ENCODE data around the gene ADAMTS13. TPM values are rescaled to one million over a fixed set of nuclear protein-coding genes. Genes with fewer than 3 reads are reported as not detected.
"Not testable (repeated sequence)": the region's sequence is repeated elsewhere in the genome, so short reads cannot be mapped to it uniquely, and the experiment has no call there.

ADAMTS13 gene
- polyA plus RNA-seq, 5 donors: 5.3 to 10.3 (median 8.5) TPM

DNA sequence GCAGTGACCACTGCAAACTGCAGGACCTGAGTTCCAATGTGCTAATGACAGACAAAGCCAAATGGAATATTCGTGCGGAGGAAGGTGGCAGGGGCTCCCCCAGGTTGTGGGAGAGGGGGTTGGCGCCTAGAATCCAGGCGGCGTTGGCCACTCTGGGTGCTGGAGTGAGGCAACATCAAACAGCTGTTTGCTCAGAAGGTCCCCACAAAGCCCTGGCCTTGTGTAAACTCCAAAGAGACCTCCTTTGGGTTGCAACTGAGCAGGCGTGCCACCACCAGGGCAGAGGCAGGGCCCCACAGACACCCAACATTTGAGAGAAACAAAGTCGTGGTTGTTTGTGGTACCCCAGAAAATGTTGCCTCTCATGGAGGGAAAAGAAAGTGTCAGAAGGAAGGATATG lies 31.5 kb upstream of the ADAMTS13 start:
- no peak for DNase-seq

DNA sequence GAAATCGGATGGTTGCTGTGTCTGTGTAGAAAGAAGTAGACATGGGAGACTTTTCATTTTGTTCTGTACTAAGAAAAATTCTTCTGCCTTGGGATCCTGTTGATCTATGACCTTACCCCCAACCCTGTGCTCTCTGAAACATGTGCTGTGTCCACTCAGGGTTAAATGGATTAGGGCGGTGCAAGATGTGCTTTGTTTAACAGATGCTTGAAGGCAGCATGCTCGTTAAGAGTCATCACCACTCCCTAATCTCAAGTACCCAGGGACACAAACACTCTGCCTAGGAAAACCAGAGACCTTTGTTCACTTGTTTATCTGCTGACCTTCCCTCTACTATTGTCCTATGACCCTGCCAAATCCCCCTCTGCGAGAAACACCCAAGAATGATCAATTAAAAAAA lies 30.7 kb upstream of the ADAMTS13 start:
- DNase-seq: not testable (repeated sequence)

DNA sequence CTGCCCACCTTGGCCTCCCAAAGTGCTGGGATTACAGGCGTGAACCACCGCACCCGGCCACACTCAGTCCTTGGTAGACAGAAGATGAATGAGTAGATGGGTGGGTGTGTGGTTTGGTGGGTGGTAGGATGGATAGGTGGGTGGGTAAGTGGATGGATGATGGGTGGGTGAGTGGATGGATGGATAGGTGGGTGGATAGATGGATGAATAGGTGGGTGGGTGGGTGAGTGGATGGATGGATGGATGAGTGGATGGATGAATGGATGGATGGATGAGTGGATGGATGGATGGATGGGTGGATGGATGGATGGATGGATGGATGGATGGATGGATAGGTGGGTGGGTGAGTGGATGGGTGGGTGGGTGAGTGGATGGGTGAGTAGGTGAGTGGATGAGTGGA lies 29.9 kb upstream of the ADAMTS13 start:
- not testable (repeated sequence) for DNase-seq

DNA sequence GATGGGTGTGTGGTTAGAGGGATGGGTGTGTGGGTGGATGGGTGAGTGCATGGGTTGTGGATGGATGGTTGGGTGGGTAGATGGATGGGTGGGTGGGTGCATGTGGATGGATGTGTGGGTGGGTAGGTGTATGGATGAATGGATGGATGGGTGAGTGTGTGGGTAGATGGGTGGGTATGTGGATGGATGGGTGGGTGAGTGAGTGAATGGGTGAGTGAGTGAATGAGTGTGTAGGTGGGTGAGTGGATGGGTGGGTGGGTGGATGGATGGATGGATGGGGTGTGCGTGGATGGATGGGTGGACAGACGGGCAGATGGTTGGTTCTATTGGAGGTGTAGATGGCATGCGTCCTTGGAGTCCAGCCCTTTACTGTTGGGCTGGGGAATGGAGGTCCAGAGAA lies 28.8 kb upstream of the ADAMTS13 start:
- no peak for DNase-seq

DNA sequence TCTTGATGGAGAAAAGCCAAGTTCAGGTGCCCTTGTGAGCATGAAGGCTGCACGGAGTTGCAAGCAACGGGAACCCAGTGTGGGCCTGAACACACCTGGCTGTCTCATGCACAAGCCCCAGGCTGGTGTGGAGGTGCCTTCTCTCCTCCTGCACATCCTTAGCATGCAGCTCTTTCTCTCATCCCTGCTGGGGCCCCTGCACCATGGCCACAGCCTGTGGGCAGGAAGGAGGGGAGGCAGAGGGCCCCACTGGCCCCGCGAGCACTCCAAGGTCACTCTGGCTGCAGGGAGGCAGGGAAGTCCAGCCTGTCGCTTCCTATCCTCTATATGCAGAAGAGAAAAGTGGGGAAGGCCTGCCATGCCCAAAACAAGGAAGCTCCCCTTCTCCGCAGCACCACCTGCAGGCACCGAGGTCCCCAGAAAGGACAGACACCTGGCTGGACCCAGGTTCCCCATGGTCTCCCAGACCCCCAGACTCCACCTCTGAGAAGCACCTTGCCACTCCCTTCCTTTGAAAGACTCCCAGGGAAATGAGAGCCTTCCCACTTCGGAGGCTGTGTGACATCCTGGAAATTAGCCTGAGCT lies 27.4 kb upstream of the ADAMTS13 start:
- DNase-seq: no peak

DNA sequence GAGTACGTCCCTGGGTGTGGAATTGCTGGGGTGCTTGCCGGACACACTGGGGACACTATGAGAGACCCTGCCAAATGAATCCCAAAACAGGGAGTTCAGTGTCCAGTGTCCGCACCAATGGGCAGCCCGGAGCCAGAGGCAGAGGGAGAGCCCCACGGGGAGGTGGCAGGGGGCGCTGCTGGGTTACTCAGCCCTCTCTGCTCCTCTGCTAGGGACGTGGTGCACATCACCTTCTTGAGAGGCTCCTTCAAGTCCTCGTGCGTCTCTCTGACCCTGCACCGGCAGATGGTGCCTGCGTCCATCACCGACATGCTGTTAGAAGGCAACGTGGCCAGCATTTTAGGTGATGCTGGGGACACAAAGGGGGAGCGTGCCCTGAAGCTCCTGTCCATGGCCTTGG lies 25.2 kb upstream of the ADAMTS13 start:
- DNase-seq: no peak

DNA sequence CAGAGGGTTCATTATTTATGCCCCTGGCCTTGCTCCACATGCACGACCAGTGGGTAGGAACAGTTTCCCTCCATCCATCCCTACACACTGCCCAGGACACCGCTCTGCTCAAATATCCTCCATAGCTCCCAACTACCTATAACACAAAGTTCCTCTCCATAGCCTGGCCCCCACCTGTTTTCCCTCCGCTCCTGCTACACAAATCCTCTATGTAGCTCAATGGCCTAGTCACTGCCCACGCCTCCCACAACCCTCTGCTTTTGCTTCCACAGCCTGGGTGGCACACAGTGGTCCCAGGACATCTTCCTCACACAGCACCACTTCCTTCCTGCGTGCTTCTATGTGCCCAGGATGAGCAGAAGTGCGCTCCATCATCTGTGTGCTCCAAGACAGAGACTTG lies 24.8 kb upstream of the ADAMTS13 start:
- no peak for DNase-seq

DNA sequence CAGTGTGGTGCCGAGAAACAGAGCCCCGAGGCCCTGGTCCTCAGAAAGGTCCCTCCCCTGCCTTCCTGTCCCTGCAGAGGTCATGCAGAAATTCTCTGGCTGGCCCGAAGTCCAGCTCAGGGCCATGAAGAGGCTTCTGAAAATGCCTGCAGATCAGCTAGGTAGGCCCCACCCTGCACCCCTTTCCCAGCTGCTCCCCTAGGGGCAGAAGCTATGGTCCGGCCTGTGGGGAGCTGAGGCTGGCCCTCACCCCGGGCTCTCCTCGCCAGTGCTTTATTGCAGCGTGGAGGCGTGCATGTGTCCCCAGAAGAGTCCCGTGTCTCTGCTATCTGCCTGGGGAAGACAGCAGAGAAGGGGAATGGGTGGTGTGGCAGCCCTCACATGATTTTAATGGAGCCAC lies 24.3 kb upstream of the ADAMTS13 start:
- DNase-seq: no peak

DNA sequence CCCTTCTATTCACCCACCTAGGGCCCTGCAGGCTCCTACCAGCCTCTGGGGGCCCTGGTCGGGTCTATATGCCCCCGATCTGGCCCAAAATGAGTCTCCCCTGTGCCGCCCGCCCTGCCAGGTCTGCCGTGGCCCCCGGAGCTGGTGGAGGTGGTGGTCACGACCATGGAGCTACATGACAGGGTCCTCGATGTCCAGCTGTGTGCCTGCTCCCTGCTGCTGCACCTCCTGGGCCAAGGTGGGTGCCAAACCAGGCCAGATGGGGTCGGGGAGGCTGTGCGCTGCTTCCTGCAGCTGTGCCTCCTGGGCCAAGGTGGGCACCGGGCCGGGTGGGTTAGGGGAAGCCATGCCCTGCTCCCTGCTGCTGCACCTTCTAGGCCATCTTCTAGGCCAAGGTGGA lies 21.9 kb upstream of the ADAMTS13 start:
- no peak for DNase-seq

DNA sequence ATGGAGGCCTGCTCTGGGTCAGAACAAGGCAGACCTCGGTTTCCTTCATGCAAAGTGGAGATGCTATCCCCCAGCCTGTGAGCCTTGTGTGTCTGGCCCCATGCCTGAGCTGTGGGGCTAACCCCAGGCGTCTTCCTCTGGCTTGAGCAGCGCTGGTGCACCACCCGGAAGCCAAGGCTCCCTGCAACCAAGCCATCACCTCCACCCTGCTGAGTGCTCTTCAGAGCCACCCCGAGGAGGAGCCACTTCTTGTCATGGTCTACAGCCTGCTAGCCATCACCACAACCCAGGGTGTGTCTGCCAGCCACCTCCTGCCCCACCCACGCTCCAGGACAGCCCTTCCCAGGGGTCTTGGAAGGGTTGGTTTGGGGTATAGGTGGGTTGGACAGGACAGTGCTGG lies 20.6 kb upstream of the ADAMTS13 start:
- DNase-seq: no peak

DNA sequence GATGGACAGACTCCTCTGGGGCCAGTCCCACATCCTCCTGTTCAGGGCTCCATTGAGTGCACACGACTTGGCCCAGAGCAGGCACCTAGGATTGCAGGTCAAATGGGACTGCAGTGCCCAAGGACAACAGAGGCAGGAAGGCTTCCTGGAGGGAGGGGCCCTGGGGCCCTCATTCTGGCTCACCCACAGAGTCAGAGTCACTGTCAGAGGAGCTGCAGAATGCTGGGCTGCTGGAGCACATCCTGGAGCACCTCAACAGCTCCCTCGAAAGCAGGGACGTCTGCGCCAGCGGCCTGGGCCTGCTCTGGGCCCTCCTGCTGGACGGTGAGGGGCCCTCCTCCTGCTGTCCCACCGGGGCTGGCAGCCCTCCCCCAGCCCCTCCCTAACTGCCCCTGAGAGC lies 19.5 kb upstream of the ADAMTS13 start:
- DNase-seq: no peak

DNA sequence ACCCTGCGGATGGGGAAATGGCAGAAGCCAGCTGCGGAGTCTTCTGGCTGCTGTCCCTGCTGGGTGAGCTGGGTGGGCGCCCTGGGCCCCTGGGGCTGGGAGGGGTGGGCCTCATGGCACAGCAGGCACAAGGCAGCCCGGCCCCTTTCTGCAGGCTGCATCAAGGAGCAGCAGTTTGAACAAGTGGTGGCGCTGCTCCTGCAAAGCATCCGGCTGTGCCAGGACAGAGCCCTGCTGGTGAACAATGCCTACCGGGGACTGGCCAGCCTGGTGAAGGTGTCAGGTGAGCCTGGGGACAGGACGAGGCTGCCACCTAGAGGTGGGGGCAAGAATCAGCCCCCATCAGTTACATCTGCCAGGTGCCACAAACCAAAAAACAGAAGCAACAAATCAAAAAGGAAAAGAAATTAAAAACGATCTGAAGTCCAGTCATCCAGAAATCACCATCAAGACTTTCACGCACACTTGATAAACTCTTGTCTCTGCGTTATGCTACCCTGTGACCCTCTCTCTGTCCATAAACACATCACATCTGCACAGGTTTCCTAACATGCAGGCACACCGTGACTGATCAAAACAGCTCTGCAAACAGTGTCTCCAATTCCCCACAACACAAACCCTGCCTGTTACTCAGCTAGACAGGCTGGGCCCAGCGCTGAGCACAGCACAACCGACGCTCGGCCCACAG lies 18.3 kb upstream of the ADAMTS13 start:
- DNase-seq: no peak

DNA sequence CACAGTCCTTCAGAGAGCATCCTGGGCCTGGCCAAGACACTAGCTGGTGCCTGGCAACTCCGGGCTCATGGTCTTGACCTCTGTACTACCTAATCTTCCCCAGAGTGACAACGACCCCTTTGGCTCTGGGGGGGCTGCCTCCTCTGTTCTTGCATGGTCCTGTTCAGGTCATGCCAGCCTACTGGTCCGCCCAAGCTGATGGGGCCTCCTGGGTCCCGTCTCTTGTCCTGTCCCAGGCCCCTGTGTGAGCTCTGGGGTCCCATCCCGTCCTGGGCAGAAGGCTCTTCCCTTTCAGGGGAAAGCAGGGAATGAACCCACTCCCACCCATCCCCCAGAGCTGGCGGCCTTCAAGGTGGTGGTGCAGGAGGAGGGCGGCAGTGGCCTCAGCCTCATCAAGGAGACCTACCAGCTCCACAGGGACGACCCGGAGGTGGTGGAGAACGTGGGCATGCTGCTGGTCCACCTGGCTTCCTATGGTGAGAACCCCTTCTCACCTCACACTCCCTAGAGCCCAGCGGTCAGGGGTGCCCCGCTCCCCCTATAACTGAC lies 17.6 kb upstream of the ADAMTS13 start:
- no peak for DNase-seq

DNA sequence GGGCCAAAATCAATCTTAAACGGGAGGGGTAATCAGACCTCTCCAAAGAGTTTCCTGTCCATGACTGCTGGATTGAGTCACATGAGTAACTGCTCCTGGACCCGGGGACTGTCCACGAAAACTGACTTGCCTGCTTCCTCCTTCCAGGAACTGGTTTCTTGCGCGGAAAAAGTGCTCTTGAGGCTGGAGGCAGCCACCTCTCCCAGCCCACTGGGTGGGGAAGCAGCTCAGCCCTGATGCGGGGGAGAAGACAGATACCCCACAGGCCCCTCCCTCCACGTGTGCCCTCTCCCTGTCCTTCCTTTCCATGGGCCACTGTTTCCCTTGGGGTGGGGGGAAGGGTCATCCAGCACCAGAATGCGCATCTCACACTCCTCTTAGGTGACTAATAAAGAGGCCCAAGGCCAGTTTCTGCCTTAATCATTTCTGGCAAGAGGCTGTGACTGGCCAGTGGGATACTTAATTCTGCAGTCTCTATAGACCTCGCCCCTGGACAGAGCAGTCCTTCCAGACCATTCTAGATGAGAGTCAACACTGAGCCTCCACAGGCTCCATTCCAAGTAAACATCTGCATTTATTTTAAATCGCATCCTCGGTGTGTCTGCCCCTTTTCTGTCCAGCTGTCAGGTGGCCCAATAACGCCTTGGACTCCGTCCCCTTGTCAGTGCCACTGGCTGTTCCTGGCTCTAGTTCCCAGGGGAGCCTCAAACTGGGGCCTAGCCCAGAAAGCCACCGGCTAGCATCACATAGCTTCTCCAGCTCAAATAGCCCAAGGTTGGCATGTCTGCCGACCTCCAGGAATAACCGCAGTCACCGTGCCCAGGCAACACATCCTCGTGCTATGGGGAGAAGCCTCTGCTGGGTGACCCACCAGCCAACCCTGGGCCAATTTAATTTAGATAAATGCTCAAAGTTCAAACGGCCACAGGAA lies 16.4 kb upstream of the ADAMTS13 start:
- no peak for DNase-seq

DNA sequence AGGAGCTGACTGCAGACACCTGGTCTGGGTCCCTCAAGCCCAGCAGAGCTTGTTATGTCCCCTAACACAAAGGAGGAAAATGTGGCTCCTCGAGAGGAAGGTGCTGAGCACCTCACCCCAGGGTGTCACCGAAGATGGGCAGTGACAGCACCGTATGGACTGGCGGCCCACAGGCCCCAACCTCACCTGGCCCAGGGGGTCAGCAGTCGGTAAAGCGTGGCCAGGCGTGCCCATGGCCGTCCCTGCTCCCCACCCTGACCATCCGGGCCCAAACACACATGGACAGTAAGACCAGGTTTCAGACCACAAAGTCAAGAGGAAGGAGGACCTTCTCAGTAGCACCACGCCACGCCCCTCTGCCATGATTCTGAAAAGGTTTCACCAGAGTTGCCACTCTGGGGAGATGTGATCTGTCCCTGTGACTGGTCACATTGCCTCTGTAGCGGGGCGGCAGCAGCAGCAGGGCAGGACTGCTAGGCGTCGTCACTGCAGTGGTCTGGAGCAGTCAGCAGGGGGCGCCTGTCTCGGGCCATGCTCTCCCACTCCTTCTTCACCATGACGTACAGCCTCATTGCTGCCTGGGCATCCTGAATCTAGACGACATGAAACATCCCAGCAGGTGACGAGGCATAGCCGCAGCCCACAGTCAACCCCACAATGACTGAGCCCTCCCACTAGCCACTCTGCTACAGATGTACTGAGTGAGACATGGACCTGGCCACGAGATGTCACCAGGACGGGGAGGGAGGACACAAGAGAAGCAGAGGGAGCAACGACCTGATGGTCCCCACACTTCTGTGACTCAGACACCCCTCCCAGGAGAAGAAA lies 15.5 kb upstream of the ADAMTS13 start:
- DNase-seq: peak; percentile 42 to 61

DNA sequence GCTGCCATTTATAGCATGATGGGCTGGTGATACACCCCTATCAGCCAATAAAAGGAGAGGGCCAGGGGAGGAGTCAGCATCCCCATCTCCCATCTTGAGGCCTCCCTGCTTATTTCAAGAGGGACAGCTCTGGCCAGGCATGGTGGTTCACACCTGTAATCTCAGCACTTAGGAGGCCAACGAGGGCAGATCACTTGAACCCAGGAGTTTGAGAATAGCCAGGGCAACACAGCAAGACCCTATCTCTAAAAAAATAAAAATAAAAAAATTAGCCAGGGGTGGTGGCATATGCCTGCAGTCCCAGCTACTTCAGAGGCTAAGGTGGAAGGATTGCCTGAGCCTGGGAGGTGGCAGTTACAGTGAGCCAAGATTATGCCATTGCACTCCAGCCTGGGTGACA lies 14.1 kb upstream of the ADAMTS13 start:
- no peak for DNase-seq

DNA sequence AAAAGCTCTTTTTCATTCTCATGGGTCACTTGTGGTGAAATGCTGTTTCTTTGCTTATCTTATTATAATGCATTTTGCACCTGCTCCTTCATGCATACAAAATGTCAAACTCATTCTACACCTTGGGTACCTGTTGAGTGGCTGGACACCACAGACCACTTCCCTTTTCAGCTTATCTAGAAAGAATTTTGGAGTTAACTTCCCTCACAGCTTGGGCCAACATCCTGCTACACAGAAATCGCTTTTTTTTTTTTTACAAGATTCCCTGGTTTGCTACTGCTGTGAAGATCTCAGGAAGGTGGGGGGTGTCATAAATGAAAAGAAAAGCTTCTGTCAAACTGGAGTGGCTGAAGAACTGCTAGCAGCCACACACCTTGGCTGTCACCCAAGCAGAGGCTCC lies 7.0 kb upstream of the ADAMTS13 start:
- DNase-seq: no peak

DNA sequence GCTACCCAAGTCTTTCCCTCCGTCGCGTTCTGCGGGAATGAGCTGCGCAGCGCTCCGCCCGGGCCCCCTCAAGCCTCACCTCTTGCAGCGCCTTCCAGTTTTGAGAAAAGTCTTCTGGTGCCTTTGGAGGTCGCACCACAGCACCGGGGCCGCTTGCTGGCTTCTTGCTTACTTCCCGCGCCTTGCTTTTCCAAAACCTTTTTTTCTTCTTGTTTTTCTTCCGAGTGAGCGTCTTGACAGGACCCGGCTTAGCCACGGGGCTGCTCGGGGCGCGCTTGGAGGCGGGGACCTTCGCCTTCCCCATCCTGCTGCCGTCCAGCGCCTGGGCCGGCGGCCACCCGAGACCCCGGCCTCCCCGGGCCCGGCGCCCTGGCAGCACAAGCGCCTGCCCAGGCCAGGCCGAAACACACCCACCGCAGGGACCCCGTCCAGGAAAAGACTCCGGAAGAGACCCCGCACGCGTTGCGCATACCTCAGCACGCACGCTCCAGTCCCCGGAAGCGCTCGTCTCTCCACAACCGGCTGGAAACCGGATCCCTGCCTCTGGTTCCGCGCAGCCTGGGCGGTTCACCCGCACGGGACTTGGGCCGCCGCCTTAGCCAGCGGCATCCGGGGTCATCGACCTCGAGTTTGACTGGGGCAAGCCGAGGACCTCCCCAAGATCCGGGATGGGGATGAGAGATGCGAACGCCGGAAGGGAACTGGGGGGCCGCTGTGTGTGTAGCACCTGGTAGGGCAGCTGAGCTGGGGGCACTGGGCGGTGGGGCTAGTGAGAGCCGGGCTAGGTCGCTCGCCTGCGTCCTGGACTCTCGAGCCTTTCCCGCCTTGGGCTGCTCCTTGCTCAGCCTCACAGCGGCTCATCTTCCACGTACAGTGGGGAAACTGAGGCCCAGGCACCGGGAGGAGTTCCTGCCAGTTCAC lies 4.4 kb upstream of the ADAMTS13 start, which contains the start of gene REXO4:
Gene REXO4, minus strand, starts transcription at position 470 of the 921 bp plus-strand sequence. Its CDS starts 166 bp downstream, at position 304.
- peak; percentile 87 for DNase-seq

DNA sequence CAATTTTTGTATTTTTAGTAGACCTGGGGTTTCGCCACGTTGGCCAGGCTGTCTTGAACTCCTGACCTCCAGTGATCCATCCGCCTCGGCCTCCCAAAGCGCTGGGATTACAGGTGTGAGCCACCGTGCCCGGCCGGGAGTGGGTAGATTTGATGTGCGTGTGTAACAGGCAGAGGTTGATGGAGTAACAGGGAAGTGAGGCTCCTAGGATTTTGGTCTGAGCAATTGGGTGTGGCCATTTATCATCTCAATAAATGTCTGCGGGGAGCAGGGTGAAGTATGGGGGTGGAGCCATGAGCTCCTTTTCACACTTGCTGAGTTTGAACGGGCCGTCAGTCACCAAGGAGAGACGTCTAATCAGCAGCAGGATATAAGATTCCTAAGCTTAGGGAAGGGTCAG lies 3.2 kb upstream of the ADAMTS13 start:
- no peak for DNase-seq

DNA sequence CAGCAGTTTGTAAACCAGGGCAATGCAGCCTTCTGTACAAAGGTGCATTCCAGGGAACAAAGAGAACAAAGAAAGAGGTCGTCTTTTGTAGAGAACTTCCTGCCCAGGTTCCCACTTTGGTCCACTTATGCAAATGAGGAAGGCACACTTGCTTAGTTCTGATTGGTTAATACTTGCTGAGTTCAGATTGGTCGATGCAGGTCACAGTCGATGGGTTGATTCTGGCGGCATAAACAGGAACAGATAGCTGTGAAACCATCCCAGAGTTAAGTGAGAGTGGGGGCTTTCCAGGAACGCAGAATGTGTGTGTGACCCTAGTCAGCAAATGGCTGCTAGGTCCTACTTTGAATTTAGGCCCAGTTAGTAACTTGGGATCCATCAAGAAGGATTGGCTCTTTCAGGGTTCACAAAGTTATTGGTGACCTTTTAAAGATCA lies 1.8 kb upstream of the ADAMTS13 start:
- no peak for DNase-seq
